ENCODE results near the gene NDC80.

DNA sequence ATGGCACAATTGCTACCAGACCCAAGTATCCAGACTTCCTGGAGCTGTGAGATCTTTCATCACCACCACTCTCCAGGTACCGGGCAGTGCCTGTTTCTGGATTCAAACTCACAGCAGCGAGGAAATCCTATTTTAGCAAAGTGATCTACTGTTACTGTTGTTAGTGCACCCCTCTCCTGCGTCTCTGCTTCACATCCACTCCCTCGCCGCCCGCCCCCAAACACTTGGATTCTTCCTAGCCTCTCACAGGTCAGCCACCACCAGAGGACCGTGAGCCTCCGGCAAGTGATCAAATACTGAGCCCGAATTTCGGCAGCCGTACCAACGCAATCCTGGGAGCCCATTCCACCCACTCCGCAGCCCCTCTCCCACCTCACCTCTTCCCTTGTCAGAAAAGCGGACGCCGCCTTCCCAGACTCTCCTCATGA lies 571 bp upstream of the NDC80 start:
- no peak for TF ChIP-seq BHLHE40 (IDR thresholded peaks at IDR 0.05; ENCODE audit: borderline replicate concordance)
- no peak for TF ChIP-seq L3MBTL2 (conservative IDR thresholded peaks at IDR 0.05)
- no peak for TF ChIP-seq FOXM1 (IDR thresholded peaks at IDR 0.05; ENCODE audit: borderline replicate concordance)
- TF ChIP-seq FOXA1 (IDR thresholded peaks at IDR 0.05): no peak
- TF ChIP-seq LEF1 (IDR thresholded peaks at IDR 0.05; ENCODE audit: borderline replicate concordance): no peak
- no peak for TF ChIP-seq SP1 (IDR thresholded peaks at IDR 0.05)
- no peak for TF ChIP-seq FOXK2 (IDR thresholded peaks at IDR 0.05)
- TF ChIP-seq ELF4 (IDR thresholded peaks at IDR 0.05): no peak
- TF ChIP-seq TARDBP (IDR thresholded peaks at IDR 0.05): no peak

All from HEK293T (cell line).